Measurements from ENCODE around the gene ANAPC10.

The ANAPC10 gene

GRCh38 chr4:144948009-144948408, 150.0 kb downstream of the ANAPC10 start:
- no peak for FAIRE-seq
- DNase-seq (ENCODE audit: insufficient read length) = no peak
- no peak for TF ChIP-seq POLR2AphosphoS5 (IDR thresholded peaks at IDR 0.05; ENCODE audit: low read depth, low read length)
- no peak for TF ChIP-seq POLR2A (IDR thresholded peaks at IDR 0.05; ENCODE audit: low read depth, low read length)
- no peak for TF ChIP-seq TAF1 (IDR thresholded peaks at IDR 0.05; ENCODE audit: borderline replicate concordance, low read depth, low read length)
